Muscle layer of duodenum (tissue), 2 donors: ENCODE data around the gene TSPAN13.

Source experiments
- H3K27ac ChIP-seq: one replicate; pipeline ENCODE4 v1.7.0; 2013; ENCODE audit warnings: mild to moderate bottlenecking, low read length
- H3K27me3 ChIP-seq: one replicate; pipeline ENCODE4 v1.7.0; 2013; ENCODE audit warnings: low read depth, mild to moderate bottlenecking, control low read depth, low read length
- H3K36me3 ChIP-seq, 2 donors: one replicate each; pipeline ENCODE4 v1.7.0; 2013; ENCODE audit warnings: low read length in 2 of 2, control low read depth in 1 of 2, mild to moderate bottlenecking in 1 of 2; ENCODE audit not compliant: insufficient read depth in 2 of 2, control insufficient read depth in 1 of 2
- H3K4me1 ChIP-seq, 2 donors: one replicate each; pipeline ENCODE4 v1.7.0; 2013; ENCODE audit warnings: low read length in 2 of 2, mild to moderate bottlenecking in 2 of 2, control low read depth in 1 of 2, moderate library complexity in 1 of 2; ENCODE audit not compliant: insufficient read depth in 2 of 2, control insufficient read depth in 1 of 2
- H3K4me3 ChIP-seq, 2 donors: one replicate each; pipeline ENCODE4 v1.7.0; 2013; ENCODE audit warnings: low read length in 2 of 2, low read depth in 1 of 2, mild to moderate bottlenecking in 1 of 2
- H3K9me3 ChIP-seq, 2 donors: one replicate each; pipeline ENCODE4 v1.7.0; 2013; ENCODE audit warnings: low read length in 2 of 2, control low read depth in 1 of 2, mild to moderate bottlenecking in 1 of 2; ENCODE audit not compliant: control insufficient read depth in 1 of 2
- donor health status: healthy.

TSPAN13 gene

GRCh38 chr7:16726189-16726588, 27.4 kb upstream of the TSPAN13 start:
- H3K4me3 ChIP-seq: no peak overlapping the region
- H3K27ac ChIP-seq: no peak overlapping the region
- H3K9me3 ChIP-seq: no peaks in the 10 kb centered on the region
- H3K27me3 ChIP-seq: no peaks in the 10 kb centered on the region
- no peaks in the 10 kb centered on the region for H3K4me1 ChIP-seq
- H3K36me3 ChIP-seq: no peaks in the 10 kb centered on the region

GRCh38 chr7:16727736-16728135, 25.8 kb upstream of the TSPAN13 start:
- no peak overlapping the region for H3K27ac ChIP-seq
- no peaks in the 10 kb centered on the region for H3K4me1 ChIP-seq
- H3K36me3 ChIP-seq: no peaks in the 10 kb centered on the region
- H3K9me3 ChIP-seq: no peaks in the 10 kb centered on the region
- H3K4me3 ChIP-seq: no peak overlapping the region
- no peaks in the 10 kb centered on the region for H3K27me3 ChIP-seq

DNA sequence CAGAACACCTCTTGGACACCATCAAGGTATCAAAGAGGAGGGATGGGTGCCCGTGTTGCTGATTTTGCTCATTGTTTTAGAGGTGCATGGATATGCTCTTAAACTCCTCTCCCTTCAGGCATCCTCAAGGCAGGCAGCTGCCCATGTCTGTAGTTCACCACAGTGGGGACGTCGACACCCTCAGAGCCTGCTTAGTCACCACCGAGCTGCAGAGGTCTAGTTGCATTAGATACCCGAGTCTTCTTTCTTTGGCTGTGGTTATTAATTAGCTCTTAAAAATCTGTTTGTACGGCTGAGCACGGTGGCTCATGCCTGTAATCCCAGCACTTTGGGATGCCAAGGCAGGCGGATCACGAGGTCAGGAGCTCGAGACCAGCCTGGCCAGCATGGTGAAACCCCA, 24.7 kb upstream of the TSPAN13 start:
- H3K27me3 ChIP-seq: no peaks in the 10 kb centered on the region
- H3K27ac ChIP-seq: no peak overlapping the region
- H3K4me3 ChIP-seq: no peak overlapping the region
- H3K36me3 ChIP-seq: no peaks in the 10 kb centered on the region
- no peaks in the 10 kb centered on the region for H3K9me3 ChIP-seq
- H3K4me1 ChIP-seq: peaks cover 0 to under 1% of the 10 kb centered on the region in 2 donors

- H3K27ac ChIP-seq: no peak overlapping the region
- H3K9me3 ChIP-seq: no peaks in the 10 kb centered on the region
- H3K36me3 ChIP-seq: no peaks in the 10 kb centered on the region
- no peaks in the 10 kb centered on the region for H3K27me3 ChIP-seq
- H3K4me3 ChIP-seq: no peak overlapping the region
- peaks cover 0 to 3% of the 10 kb centered on the region in 2 donors for H3K4me1 ChIP-seq
Observed at GRCh38 chr7:16729541-16729940, 24.0 kb upstream of the TSPAN13 start.

- Histone ChIP-seq H3K27ac (no peak overlapping the region), H3K27me3 (no peaks in the 10 kb centered on the region), H3K4me1 (peaks cover 0 to 3% of the 10 kb centered on the region in 2 donors), H3K4me3 (no peak overlapping the region), H3K36me3 (no peaks in the 10 kb centered on the region), H3K9me3 (no peaks in the 10 kb centered on the region)
Observed at GRCh38 chr7:16730937-16731336, 22.6 kb upstream of the TSPAN13 start.

GRCh38 chr7:16732828-16733227, 20.7 kb upstream of the TSPAN13 start:
- no peak overlapping the region for H3K27ac ChIP-seq
- no peaks in the 10 kb centered on the region for H3K9me3 ChIP-seq
- no peaks in the 10 kb centered on the region for H3K27me3 ChIP-seq
- peaks cover 0 to 3% of the 10 kb centered on the region in 2 donors for H3K4me1 ChIP-seq
- no peak overlapping the region for H3K4me3 ChIP-seq
- H3K36me3 ChIP-seq: no peaks in the 10 kb centered on the region

DNA sequence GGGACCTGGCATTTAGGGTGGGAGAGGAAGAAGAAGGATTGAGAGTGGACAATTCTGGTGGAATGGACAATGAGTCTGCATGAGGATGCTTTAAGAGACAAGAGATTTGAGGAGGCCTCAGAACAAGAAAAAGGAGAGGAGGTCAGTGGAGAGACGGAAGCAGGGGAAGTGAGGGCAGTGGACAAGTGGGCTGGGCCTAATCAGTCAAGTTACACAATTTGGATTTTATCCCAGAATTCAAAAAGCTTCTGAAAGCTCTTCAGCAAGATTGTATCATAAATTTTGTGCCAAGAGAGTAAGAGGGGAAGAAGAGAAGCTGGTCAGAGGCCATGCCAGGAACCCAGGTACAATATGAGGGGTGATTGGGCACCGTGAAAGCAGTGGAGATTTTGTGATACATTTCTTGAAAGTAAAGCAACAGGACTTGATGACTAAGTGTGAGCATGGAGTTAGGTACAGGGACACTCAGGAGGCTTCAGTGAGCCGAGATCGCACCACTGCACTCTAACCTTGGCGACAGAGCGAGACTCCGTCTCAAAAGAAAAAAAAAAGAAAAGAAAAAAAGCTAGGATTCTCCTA, 19.3 kb upstream of the TSPAN13 start:
- Histone ChIP-seq H3K36me3 (no peaks in the 10 kb centered on the region), H3K9me3 (no peaks in the 10 kb centered on the region), H3K27ac (no peak overlapping the region), H3K4me1 (peaks cover 0 to 3% of the 10 kb centered on the region in 2 donors), H3K4me3 (no peak overlapping the region), H3K27me3 (no peaks in the 10 kb centered on the region)

DNA sequence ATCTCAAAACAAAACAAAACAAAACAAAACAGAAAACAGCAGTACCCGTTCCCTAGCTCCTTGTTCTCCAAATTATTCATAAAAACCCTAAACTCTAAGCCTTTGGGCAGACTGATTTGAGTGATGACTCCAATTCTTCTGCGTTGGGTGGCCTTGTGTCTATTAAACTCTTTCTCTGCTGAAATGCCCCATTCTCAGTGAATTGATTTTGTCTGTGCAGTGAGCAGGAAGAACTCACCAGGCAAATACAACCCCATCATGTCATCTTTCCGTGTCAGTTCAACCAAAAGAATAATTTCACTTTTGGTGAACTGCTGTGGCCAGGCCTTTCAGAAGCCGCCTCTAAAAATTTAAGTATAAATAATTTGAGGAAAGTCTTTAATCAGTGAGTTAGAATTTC, 18.5 kb upstream of the TSPAN13 start:
- no peak overlapping the region for H3K27ac ChIP-seq
- peaks cover 0 to 3% of the 10 kb centered on the region in 2 donors for H3K4me1 ChIP-seq
- no peaks in the 10 kb centered on the region for H3K9me3 ChIP-seq
- H3K4me3 ChIP-seq: no peak overlapping the region
- no peaks in the 10 kb centered on the region for H3K27me3 ChIP-seq
- no peaks in the 10 kb centered on the region for H3K36me3 ChIP-seq

DNA sequence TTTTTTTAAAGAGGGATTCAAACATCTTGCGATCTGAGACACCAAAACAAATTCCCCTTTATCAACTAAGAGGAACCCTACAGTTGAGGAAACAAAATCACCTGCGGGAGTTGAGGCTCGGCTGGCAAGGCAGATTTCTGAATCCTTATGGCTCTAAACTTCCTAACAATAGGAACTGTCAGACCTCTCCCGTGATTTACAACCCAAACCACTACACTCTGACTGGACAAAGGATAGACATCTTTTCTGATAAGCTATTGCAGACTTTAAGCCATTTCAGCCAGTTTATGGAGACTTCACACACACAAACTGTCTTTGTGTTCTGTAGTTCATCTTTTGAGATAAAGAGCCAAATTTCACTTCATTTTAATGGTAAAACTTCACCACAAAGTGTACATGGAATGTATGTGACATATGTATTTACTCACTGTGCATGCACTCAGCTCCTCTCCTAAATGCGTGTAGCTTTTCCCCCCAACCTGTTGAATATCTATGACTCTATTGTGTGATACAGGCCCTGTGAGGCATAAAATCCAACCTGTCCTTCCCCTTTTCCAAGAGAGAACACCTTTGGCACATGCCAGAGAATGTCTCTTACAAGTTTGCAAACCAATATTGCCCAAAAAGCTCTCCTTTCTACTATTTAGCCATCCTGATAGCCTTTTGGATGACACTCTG, 15.4 kb upstream of the TSPAN13 start:
- no peak overlapping the region for H3K4me3 ChIP-seq
- no peaks in the 10 kb centered on the region for H3K9me3 ChIP-seq
- no peak overlapping the region for H3K27ac ChIP-seq
- no peaks in the 10 kb centered on the region for H3K36me3 ChIP-seq
- peaks cover 0 to 6% of the 10 kb centered on the region in 2 donors for H3K4me1 ChIP-seq
- H3K27me3 ChIP-seq: no peaks in the 10 kb centered on the region

DNA sequence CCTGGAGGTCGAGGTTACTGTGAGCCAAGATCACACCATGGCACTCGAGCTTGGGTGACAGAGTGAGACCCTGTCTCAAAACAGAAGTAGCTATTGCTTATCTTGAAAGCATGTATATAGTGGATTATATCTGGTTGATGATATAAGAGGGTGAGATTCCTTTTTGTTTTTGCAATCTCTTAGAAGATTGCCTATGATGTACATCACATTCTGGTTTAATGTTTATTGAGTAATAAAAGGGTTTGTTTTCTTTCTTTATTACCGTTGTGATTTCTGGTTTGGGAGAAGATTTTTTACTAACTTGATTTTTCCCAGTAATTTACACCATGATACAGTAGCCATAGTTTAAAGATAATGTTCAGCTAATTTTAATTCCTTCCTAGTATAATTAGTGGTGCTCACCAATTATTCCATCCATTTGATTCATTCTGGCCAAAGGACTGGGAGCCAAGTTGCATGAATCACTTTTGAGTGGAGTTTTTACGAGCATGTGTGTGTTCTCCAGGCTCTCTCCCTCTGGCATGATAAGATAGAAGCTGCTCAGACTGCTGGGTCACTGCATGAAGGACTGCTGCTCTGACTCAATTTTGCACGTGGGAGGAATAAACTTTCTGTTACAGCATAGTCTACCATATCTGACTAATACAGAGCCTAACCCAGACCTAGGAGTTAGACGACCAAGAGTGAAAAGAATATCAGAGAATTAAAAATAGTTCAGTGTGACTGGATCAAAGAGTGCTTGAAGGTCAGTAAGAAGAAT, 13.5 kb upstream of the TSPAN13 start:
- Histone ChIP-seq H3K4me1 (peaks cover 0 to 7% of the 10 kb centered on the region in 2 donors), H3K4me3 (no peak overlapping the region), H3K9me3 (no peaks in the 10 kb centered on the region), H3K27ac (peak overlapping the region; percentile 11), H3K27me3 (no peaks in the 10 kb centered on the region), H3K36me3 (no peaks in the 10 kb centered on the region)

DNA sequence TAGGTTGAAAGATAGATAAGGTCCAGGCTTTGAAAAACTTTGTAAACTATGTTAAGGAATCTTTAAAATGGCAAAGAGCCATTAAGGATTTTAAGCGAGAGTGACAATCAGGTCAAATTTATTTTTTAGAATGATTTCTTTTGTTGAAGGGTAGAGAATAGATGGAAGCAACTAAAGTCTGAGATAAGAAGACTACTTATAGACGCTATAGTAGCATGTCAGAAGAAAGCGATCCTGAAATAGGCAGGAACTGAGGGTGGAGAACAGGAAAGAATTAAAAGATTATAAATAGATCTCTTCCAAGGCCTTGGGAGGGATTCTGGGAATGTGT, 13.0 kb upstream of the TSPAN13 start:
- no peaks in the 10 kb centered on the region for H3K36me3 ChIP-seq
- no peaks in the 10 kb centered on the region for H3K27me3 ChIP-seq
- no peak overlapping the region for H3K4me3 ChIP-seq
- peaks cover 0 to 7% of the 10 kb centered on the region in 2 donors for H3K4me1 ChIP-seq
- H3K9me3 ChIP-seq: no peaks in the 10 kb centered on the region
- H3K27ac ChIP-seq: peak overlapping the region; percentile 11
